Measurements from ENCODE around the gene TBC1D13. TPM values are rescaled to one million over a fixed set of nuclear protein-coding genes. Genes with fewer than 3 reads are reported as not detected.

Gene TBC1D13
- total and polyA plus RNA-seq, 2 of the 4 experiments (the other 2 are of a cell fraction), result 9.1 to 26.4 TPM

DNA sequence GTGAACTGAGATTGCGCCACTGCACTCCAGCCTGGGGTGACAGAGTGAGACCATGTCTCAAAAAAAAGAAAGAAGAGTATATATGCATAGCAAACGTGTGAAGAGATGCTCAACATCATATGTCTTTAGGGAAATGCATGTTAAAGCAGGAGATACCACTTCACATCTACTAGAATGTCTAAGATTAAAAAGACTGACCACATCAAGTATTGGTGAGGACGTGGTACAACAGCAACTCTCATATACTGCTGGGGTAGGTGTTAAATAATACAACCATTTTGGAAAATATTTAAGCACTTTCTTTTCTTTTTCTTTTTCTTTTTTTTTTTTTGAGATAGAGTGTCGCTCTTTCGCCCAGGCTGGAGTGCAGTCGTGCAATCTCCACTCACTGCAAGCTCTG, 1.6 kb upstream of the TBC1D13 start:
- TF ChIP-seq RAD21 (IDR thresholded peaks at IDR 0.05; ENCODE audit: low read length), result no peak
- no peak for TF ChIP-seq RCOR1 (IDR thresholded peaks at IDR 0.05; ENCODE audit: insufficient replicate concordance, low read length)
- TF ChIP-seq BHLHE40 (IDR thresholded peaks at IDR 0.05; ENCODE audit: low read depth, low read length), result no peak
- TF ChIP-seq RFX5 (IDR thresholded peaks at IDR 0.05; ENCODE audit: low read depth, low read length), result no peak
- TF ChIP-seq MAZ (IDR thresholded peaks at IDR 0.05; ENCODE audit: borderline replicate concordance, low read depth, low read length), result no peak
- TF ChIP-seq SMC3 (IDR thresholded peaks at IDR 0.05; ENCODE audit: low read depth, low read length), result no peak
- no peak for TF ChIP-seq CEBPB (IDR thresholded peaks at IDR 0.05; ENCODE audit: low read depth, low read length)
- TF ChIP-seq, protein P1, sequence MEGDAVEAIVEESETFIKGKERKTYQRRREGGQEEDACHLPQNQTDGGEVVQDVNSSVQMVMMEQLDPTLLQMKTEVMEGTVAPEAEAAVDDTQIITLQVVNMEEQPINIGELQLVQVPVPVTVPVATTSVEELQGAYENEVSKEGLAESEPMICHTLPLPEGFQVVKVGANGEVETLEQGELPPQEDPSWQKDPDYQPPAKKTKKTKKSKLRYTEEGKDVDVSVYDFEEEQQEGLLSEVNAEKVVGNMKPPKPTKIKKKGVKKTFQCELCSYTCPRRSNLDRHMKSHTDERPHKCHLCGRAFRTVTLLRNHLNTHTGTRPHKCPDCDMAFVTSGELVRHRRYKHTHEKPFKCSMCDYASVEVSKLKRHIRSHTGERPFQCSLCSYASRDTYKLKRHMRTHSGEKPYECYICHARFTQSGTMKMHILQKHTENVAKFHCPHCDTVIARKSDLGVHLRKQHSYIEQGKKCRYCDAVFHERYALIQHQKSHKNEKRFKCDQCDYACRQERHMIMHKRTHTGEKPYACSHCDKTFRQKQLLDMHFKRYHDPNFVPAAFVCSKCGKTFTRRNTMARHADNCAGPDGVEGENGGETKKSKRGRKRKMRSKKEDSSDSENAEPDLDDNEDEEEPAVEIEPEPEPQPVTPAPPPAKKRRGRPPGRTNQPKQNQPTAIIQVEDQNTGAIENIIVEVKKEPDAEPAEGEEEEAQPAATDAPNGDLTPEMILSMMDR (conservative IDR thresholded peaks at IDR 0.05; ENCODE audit: low read depth, low read length), result no peak
- no peak for TF ChIP-seq MAFK (IDR thresholded peaks at IDR 0.05; ENCODE audit: low read depth, low read length)
- no peak for TF ChIP-seq NFE2L2 (IDR thresholded peaks at IDR 0.05; ENCODE audit: low read depth, low read length)
- TF ChIP-seq, protein P2, sequence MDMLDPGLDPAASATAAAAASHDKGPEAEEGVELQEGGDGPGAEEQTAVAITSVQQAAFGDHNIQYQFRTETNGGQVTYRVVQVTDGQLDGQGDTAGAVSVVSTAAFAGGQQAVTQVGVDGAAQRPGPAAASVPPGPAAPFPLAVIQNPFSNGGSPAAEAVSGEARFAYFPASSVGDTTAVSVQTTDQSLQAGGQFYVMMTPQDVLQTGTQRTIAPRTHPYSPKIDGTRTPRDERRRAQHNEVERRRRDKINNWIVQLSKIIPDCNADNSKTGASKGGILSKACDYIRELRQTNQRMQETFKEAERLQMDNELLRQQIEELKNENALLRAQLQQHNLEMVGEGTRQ (IDR thresholded peaks at IDR 0.05; ENCODE audit: low read depth, low read length), result no peak
- no peak for TF ChIP-seq FOS (IDR thresholded peaks at IDR 0.05; ENCODE audit: low read depth, low read length)
- TF ChIP-seq MXI1 (IDR thresholded peaks at IDR 0.05; ENCODE audit: borderline replicate concordance, low read depth, low read length), result no peak
- no peak overlapping the region for H2AK9ac ChIP-seq (replicated peaks; ENCODE audit: low read depth, low read length, poor library complexity)
- DNase-seq (no peak), ATAC-seq (ENCODE audit: low read depth) (no peak)
- no peak overlapping the region for H3K18ac ChIP-seq (ENCODE audit: low read depth, low read length)
- ChIA-PET POLR2A (ENCODE audit: unreplicated experiment) (no interaction called here), CTCF (no interaction called here)
- H3K27me3 ChIP-seq (ENCODE audit: control insufficient read depth, insufficient read depth, low read length), result no peaks in the 10 kb centered on the region
- no peak overlapping the region for H3K56ac ChIP-seq (ENCODE audit: extremely low read depth, insufficient read depth, low read length)
- intact Hi-C loops (cut with micrococcal nuclease), result no loop called here
- in situ Hi-C loops (cut with MboI; ENCODE audit: low sequenced_read_pairs), result no loop called here
- no CpG with 5 or more reads among the region's 6 CpGs for WGBS, 2 experiments (ENCODE audit: extremely low coverage in 2 of 2, insufficient read length in 1 of 2)
- no peak overlapping the region for H3K14ac ChIP-seq (replicated peaks; ENCODE audit: low read depth, low read length)
- no TSS peak for BruUV-seq (replicated peaks)
- no peak overlapping the region for H4K5ac ChIP-seq (ENCODE audit: low read depth, low read length)
- no peaks in the 10 kb centered on the region; the same call in 1 of the 2 replicates for H3K9me1 ChIP-seq (ENCODE audit: insufficient read depth, low read length)
- H3K4me2 ChIP-seq (ENCODE audit: low read depth, low read length), result no peak overlapping the region
- H3K23ac ChIP-seq (ENCODE audit: low read depth, low read length), result no peak overlapping the region
- H4K91ac ChIP-seq (ENCODE audit: insufficient read depth, low read depth, low read length), result no peak overlapping the region
- H3K9me3 ChIP-seq (ENCODE audit: control insufficient read depth, insufficient read depth, low read length), result no peaks in the 10 kb centered on the region
- H2BK15ac ChIP-seq (ENCODE audit: low read depth, low read length), result no peak overlapping the region
- peaks cover 7 to 26% of the 10 kb centered on the region in 2 experiments; a peak in 3 of 4 replicates for H3K79me1 ChIP-seq (ENCODE audit: low read depth in 1 of 2, low read length in 2 of 2)
- no peak overlapping the region for H3K4me3 ChIP-seq (ENCODE audit: insufficient read depth, low read depth, low read length)
- no peak overlapping the region for H3K27ac ChIP-seq (ENCODE audit: insufficient read depth, low read length)
- H4K8ac ChIP-seq (ENCODE audit: low read depth in 2 of 2, low read length in 2 of 2), result no peak overlapping the region
- no peak overlapping the region for H2BK5ac ChIP-seq (ENCODE audit: low read depth, low read length, poor library complexity, severe bottlenecking)
- no peak overlapping the region for H2AK5ac ChIP-seq (ENCODE audit: low read depth, low read length)
- H2AFZ ChIP-seq (replicated peaks; ENCODE audit: low read length, poor library complexity), result no peak overlapping the region
- H2BK20ac ChIP-seq (ENCODE audit: low read depth, low read length), result no peak overlapping the region
- H3K36me3 ChIP-seq (ENCODE audit: control insufficient read depth, insufficient read depth, low read length), result peaks cover 4% of the 10 kb centered on the region
- H3K9ac ChIP-seq (ENCODE audit: low read depth, low read length), result no peak overlapping the region
- no peak overlapping the region for H3K4ac ChIP-seq (ENCODE audit: low read depth, low read length)
- H4K20me1 ChIP-seq (ENCODE audit: insufficient read depth, low read length), result 0 out of 2 replicates have a peak, but pooled peaks cover 5% of the 10 kb centered on the region
- dilution Hi-C loops (cut with HindIII; ENCODE audit: low sequenced_read_pairs, unreplicated experiment), result no loop called here
- H3K4me1 ChIP-seq (ENCODE audit: control insufficient read depth, insufficient read depth, low read length), result peaks cover 6% of the 10 kb centered on the region
- H2BK120ac ChIP-seq (ENCODE audit: low read depth, low read length), result no peak overlapping the region

All from IMR-90 (cell line).